NCI-H2196 treated with DMSO at 0.1 percent for 48 hours (cell line): ENCODE measurements around the gene TMEM114.

Experiments
- DNase-seq: peaks from one replicate; lab custom pipeline; 2025; ENCODE audit not compliant: unreplicated experiment; lab: John Stamatoyannopoulos, UW

TMEM114 gene

DNA sequence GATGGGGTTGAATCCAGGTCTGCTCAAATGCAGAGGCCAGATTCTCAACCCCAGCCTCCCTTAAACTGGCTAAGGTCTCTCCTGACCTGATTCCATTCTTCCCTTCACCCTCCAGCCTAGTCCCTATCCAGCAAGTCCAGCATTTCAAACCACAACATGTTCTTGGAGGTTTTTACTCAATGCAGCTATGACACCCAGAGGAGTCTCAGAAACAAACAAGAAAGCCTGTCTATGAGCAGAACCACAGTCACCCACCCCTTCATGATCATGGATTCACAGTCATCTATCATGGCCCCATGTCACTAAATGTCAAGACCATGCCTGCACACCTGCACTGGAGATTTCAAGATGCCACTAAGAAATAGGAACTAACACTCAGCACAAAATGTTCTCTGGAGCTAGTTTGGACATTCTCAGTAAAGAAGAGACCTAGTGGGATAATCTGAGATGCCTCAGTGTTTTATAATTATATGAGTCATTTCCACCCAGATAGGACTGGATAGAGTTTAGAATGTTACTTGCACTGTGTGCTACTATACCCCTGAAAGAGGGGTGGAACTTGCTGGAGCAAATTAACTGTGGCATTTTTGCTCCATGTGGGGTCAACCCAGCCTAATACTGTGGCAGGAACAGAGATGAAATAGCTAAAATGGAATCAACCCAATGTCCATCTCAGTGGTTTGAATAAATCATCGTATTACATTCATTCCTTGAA, 21.7 kb upstream of the TMEM114 start:
- no peak for DNase-seq

DNA sequence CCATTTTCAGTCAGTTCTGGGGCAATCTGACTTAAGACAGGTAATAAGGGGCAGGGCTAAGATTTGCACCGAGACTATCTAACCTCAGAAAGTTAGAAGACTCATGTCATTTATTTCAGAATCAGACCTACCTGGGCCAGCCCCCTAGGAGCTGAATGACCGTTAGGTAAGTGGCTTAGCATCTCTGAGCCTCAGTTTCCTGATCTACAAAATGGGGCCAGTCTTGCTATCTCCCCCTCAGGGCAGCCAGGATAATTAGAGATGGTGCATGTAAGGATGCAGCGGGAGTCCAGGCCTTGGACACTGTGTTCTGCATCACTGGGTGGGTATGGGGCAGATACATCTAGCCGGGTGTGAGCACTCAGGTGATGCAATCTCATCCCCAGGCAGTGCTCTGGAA, 20.8 kb upstream of the TMEM114 start:
- no peak for DNase-seq

DNA sequence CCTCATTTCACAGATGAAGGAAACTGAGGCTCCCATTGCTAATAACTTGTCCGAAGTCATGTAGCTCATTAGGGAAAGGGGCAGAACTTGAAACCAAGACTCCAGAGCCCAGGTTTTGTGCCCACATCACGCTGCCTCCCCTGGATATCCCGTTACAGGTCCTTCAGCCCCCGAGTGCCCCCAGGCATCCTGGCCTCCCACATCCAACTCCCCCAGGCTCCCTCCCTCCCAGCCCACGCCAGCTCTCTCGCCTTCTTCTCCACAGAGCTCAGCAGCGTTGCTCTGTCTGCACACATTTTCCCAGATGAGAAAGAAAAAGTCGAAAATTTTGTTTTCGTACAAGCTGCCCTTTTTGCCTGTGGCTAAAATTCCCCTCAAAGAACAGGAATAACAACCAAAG, 16.9 kb upstream of the TMEM114 start:
- DNase-seq = no peak

DNA sequence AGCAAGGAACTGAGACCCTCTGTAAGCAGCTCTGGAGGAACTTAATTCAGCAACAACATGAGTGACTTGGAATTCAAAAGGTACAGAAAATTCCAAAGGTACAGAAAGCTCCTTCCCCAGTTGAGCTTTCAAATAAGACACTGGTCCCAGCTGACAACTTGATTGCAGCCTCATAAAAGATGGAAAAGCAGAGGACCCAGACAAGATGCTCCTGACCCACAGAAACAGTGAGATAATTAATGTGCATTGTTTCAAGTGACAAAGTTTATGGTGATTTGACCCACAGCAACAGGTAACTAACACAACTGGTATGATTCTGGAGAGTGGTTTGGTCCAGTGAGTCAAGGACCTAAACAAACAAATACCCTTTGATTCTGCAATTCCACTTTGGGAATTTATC, 15.2 kb upstream of the TMEM114 start:
- DNase-seq = no peak

DNA sequence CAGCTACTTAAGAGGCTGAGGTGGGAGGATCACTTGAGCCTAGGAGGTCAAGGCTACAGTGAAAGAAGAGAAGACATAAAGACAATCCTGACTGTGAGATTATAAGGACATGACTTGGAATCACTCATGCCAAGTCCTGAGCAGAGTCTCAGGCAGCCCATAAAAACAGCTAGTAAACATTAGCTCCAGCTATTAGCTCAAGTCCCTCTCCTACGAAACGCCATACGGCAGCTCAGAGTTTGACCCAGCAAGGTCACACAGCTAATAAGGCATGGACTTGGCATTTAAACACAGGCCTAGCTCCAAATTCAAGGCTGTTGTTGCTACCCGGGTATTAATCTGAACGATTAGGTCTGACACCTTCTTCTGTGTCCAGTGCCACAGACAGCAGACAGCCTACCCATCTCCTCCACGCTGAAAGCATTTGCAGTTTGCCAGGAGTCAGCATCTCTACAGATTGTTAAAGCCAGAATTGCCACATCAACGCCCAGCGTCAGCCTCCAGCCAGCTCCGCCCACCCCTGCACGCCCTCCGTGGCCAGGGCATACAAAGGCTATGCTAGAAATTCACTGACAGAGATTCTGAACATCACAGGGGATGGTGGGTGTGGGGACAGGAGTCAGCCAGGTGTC, 9.9 kb upstream of the TMEM114 start:
- no peak for DNase-seq

DNA sequence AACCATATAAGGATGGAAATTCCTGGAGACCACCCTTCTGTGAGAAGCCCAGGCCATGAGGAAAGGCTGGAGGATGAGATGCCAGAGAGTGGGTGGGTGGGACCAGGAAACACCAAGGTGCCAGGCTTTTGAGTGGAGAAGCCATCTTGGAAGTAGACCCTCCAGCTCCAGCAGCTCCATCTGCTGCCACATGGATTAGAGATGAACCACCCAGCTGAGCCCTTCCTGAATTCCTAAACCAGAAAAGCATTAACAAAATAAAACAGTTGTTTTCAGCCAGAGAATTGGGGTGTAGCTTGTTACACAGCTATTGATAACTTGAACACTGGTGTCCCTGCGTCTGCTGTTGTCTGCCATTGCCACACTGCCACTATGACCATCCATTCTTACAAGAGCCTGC, 6.3 kb upstream of the TMEM114 start:
- no peak for DNase-seq

DNA sequence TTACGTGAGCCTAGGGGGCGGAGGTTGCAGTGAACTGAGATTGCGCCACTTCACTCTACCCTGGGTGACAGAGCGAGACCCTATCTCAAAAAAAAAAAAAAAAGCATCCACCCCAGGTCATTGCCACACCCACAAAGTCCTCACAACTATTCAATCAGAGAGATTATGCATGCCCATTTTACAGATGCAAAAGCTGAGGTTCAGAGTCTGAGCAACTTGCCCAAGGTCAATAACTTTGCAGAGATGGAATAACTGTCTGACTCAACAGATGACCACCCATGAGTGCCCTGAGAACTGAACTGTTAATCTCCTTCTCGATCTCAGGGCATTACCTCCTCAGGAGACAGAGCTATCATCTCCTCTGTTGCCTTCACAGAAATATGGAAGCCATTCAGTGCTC, 5.5 kb upstream of the TMEM114 start:
- no peak for DNase-seq

DNA sequence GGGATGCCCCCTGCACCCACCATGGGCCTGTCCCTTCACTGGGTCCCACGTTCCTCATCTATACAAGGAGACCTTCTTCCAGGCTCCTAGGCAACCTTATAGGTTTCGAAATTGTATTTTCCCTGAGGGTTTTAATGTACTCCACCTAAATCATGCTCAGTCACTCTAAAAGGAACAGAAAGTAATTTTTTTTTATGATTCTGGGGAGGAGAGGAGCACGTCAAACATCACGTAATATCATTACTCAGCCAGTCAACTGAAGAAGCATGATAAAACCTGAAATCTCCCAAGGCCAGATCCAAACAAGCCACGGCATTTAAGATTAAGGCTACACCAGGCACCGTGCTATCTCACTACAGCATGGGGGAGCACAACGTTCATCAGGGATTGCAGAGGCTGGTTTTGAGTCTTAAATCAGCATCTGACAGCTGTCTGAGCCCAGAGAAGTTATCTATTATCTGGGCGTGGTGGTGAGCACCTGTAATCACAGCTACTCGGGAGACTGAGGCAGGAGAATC, 3.9 kb upstream of the TMEM114 start:
- DNase-seq = no peak

DNA sequence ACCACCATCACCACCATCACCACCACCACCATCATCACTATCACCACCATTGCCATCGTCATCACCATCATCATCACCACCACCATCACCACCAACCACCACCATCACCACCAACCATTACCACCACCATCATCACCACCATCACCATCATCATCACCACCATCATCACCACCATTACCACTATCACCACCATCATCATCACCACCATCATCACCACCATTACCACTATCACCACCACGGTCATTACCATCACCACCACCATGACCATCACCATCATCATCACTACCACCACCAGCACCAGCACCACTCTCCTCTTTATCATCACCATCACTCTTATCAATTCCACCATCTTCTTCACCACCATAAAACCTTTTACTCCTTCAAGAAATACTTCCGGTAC, 1.1 kb upstream of the TMEM114 start:
- DNase-seq = no peak

DNA sequence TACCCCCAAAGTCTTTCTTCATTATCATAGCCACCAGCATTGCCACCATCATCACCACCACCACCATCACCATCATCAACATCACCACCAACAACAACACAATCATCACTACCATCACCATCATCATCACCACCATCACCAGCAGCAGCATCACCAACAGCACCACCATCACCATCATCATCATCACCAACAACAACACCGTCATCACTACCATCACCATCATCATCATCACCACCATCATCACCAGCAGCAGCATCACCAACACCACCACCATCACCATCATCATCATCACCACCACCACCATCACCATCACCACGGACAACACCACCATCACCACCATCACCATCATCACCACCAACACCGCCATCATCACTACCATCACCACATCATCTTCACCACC, 500 bp upstream of the TMEM114 start:
- DNase-seq = no peak

DNA sequence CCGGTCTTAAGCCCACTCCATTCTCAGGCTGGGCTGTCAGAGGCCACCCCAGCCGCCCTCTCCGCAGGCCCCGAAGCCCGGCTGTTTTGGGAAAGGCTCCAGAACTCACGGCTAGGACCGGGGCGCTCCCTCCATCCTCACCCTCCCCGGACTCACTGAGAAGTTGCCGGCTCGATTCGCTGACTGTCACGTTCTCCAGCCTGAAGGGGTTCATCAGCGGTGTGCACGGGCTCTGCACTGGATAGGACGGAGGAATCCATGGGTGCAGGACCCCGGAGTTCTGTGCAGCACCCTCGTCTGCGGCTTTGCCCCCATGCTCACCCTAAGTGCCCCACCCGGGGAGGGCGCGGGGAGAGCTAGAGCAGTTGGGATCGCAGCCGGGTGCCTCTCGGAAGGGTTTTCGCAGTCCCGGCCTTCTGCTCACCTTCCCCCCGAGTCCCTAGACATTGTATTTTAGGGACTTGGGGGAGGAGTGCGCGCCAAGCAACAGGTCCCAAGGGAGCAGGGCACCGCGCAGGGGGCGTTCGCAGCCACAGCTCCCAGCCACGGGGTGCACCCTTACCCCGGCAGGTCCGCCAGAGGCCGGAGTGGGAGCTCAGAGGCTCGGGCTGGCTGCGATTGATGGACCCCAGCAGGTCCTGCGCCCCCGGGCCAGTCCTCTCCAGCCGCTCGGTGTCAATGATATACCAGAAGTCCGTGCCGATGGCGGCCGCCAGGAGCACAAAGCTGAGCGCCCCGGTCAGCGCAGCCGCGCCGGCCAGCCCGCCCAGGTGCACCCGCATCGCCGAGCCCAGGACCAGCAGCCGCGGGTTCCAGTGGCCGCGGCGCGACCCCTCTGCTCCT, 1.0 kb downstream of the TMEM114 start:
- DNase-seq = no peak

DNA sequence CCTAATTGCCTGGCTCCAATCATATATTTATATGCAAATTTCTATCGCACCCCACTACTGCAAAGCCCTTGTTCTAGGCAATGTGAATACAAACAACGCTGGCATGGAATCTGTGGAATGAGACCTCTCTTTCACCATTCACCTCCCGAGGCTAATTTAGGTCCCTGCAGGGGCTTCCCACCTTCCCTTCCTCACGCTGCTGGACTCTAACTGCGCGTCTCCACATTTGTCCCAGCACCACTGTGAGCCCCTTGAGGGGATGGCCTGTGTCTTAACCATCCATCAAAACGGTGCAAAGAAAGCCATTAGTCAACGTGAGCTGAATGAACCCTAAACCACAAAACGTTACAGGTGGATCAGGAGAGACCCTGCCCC, 1.6 kb downstream of the TMEM114 start:
- DNase-seq = no peak

DNA sequence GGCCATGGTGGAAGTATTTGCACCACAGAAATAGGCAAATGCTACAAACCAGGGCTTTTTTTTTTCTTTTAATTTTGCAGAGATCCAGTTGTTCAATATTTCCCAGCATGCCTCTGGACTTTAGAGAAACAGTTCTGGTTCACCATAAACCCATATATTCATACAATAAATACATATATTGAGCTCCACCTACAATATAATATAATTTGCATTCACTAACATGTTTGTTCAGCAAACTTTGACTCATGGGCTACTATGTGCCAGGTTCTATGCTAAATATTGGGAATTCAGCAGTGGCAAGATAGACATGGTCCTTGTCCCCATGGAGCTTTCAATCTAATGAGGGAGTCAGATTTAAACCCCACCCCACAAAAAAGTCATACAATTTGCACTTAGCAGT, 3.2 kb downstream of the TMEM114 start:
- DNase-seq = no peak

DNA sequence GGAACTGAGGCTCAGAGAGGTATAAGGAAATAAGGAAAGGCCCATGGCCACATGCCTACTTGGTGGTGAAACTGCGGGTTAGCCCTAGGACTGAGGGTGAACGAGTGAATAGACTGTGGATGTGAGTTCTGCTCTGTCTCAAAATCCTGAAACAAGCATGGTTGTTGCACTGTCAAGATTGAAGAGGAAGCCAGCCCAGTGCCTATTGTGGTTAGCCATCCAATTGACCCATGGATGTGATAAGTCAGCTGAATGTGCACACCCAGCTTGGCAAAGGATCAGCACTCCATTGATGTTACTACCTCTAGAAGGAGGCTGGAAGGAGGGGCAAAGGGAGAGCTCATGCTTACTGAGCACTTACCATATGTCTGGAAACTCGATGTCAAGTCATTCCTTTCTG, 4.5 kb downstream of the TMEM114 start:
- no peak for DNase-seq

DNA sequence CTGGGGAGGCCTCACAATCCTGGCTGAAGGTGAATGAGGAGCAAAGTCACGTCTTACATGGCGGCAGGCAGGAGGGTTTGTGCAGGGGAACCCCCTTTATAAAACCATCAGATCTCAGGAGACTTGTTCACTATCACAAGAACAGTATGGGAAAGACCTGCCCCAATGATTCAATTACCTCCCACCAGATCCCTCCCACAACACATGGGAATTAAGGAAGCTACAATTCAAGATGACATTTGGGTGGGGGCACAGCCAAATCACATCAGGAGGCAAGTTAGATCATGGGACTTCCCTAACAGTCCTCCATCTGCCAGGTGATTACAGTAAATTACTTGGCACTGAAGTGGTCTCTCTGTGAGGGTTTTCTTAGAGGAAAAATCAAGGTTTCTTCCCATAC, 5.3 kb downstream of the TMEM114 start:
- DNase-seq = no peak

DNA sequence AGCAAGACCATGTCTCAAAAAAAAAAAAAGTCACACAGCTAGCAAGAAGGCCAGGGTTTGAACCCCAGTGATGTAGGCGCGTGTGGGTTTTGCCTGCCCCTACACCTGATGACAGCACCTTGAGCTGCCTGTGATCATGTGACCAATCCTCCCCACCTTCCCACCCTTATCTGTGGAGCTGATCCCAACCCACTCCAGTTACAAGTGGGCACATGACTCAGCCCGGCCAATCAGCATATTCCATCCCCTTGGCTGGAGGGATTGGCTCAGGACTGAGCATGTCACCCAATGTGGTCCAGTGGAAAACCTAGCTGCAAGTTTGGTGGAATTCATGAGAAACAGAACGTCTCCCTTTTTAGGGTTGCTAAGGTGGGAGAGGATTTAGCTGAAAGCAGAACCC, 6.6 kb downstream of the TMEM114 start:
- no peak for DNase-seq

DNA sequence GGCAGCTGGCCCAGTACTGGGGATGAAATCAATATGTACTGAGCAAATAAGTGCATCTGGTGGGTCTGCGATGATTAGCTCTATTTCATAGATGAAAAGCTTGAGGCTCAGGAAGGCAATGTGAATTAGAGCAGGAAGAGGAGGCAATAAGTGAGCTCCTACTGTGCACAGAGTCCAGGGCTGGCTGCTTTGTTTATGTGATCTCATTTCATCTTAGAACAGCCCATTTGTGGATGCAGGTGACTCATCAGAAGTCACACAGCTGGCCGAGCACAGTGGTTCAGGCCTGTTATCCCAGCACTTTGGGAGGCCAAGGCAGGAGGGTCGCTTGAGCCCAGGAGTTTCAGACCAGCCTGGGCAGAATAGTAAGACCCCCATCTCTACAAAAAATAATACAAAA, 7.1 kb downstream of the TMEM114 start:
- DNase-seq = no peak

DNA sequence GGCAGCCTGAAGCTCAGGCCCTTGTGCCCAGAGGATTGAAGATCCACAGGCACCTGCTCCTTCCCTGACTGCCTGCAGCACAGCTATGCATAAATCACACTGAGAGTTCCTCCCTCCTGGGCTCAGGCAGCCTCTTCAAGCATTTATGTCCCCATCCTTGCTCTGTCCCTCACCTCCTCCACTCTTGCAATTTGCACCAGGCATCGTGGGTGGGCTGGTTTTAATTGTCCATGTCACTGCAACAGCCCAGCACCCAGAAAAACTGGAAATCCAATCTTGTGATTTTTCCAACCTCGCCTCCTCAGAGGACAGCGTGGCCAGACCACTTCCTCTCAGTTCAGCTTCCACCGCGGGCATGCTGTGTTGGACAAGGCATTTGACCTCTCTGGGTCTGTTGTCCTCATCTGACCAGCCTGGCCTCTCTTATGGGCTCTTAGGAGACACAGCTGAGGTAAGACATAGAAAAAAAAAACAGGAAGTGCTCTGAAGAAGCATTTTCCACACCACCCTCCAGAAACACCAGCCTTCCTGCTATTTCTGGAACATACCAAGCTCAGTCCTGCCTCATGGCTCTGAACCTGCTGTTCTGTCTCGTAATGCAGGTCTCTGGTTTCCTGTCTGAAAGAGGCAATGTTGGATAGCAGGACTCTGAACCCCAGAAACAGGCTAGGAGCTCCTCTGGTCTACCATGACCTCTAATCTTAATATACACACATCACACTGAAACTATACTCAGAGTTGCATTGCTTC, 8.3 kb downstream of the TMEM114 start:
- DNase-seq = no peak

DNA sequence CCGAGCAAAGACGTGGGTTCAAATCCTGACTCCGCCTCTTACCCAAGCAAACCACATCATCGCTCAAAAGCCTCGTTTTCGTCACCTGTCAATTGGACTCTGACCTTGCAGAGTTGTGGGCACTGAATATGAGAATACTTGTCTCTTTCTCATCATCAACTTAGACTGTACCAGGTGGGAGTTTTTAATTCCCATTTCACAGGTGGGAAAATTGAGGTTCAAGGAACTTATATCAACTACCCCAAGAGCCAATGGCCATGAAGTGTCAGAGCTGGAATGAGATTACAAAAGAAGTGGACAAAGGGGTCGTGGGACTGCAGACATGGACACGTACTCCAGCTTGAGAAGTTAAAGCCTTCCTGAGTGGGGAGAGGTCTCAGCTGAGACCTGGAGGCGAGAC, 10.8 kb downstream of the TMEM114 start:
- no peak for DNase-seq

DNA sequence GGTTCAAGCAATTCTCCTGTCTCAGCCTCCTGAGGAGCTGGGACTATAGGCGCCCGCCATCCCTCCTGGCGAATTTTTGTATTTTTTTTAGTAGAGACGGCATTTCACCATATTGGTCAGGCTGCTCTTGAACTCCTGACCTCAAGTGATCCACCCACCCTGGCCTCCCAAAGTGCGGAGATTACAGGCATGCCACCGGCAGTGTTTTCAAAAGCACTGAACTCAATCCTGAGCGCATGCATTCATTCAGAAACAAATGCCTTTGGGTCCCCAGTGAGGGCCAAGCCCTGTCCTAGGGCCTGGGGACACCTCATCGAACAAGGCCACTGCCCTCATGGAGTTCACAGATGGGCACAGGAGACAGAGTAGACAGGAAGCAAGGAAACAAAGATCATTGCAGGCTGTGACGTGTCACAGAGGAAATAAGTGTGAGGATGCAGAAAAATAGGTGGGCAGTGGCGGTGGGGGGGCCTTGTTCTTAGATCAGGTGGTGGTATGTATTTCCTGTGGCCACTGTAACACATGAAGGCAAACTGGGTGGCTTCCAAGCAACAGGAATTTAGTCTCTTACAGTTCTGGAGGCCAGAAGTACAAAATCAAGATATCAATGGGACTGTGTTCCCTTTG, 12.5 kb downstream of the TMEM114 start:
- no peak for DNase-seq
